CD14-positive monocyte (primary cell): ENCODE measurements around the gene MUS81. TPM values are rescaled to one million over a fixed set of nuclear protein-coding genes. Genes with fewer than 3 reads are reported as not detected.
A peak's percentile ranks its signal among the peaks of the same experiment; 100 is the strongest.

Experiments used
- DNase-seq, 3 donors: peaks; one replicate each; pipeline ENCODE4 v3.0.0-alpha.2; 2011 to 2022
- H2AFZ ChIP-seq: 2 replicates; pipeline ENCODE4 v1.6.0; 2012; ENCODE audit warnings: mild to moderate bottlenecking, low read depth, low read length, inconsistent platforms; ENCODE audit not compliant: insufficient read depth, poor library complexity, severe bottlenecking
- H3K27ac ChIP-seq, 2 donors: 1 replicate in 1 of 2; 2 replicates in 1 of 2; pipeline ENCODE4 v1.5.1; 2012 to 2013; ENCODE audit warnings: low read length in 2 of 2, control low read depth in 1 of 2, inconsistent platforms in 1 of 2, low read depth in 1 of 2, mild to moderate bottlenecking in 1 of 2
- H3K27me3 ChIP-seq, 2 donors: one replicate each; pipeline versions ENCODE4 v1.6.0 to v1.6.1; 2011 to 2013; ENCODE audit warnings: low read length in 2 of 2; ENCODE audit not compliant: control insufficient read depth in 2 of 2, insufficient read depth in 2 of 2
- H3K36me3 ChIP-seq, 2 donors: replicated peaks in 1 of 2; 1 replicate in 1 of 2; 2 replicates in 1 of 2; pipeline versions ENCODE4 v1.5.1 to v1.6.1; 2012 to 2013; ENCODE audit warnings: low read length in 2 of 2, control low read depth in 1 of 2, inconsistent platforms in 1 of 2, mild to moderate bottlenecking in 1 of 2; ENCODE audit not compliant: insufficient read depth in 2 of 2, control insufficient read depth in 1 of 2
- H3K4me1 ChIP-seq, 2 donors: 1 replicate in 1 of 2; 2 replicates in 1 of 2; pipeline versions ENCODE4 v1.5.1 to v1.6.1; 2012 to 2013; ENCODE audit warnings: low read length in 2 of 2, control low read depth in 1 of 2, inconsistent platforms in 1 of 2, mild to moderate bottlenecking in 1 of 2, moderate library complexity in 1 of 2; ENCODE audit not compliant: insufficient read depth in 2 of 2, control insufficient read depth in 1 of 2
- H3K4me2 ChIP-seq: replicated peaks from 2 replicates; pipeline ENCODE3; 2012; ENCODE audit warnings: low read length, moderate library complexity, mild to moderate bottlenecking; ENCODE audit not compliant: poor library complexity, severe bottlenecking; ENCODE audit errors: extremely low read depth
- H3K4me3 ChIP-seq, 3 experiments: fragments of 200-600 bp in 1 of 3; sonication (generic) in 1 of 3; replicated peaks in 1 of 3; 1 replicate in 2 of 3; 2 replicates in 1 of 3; pipeline ENCODE4 v1.5.1; 2011 to 2013; ENCODE audit warnings: low read length in 3 of 3, mild to moderate bottlenecking in 3 of 3, control low read depth in 2 of 3, low read depth in 2 of 3, inconsistent platforms in 1 of 3, moderate library complexity in 1 of 3
- H3K79me2 ChIP-seq: 2 replicates; pipeline ENCODE4 v1.6.0; 2012; ENCODE audit warnings: mild to moderate bottlenecking, control low read depth, inconsistent platforms, low read length, moderate library complexity; ENCODE audit not compliant: insufficient read depth
- H3K9ac ChIP-seq: 2 replicates; pipeline ENCODE4 v1.6.0; 2017; ENCODE audit warnings: low read length, mild to moderate bottlenecking; ENCODE audit not compliant: insufficient read depth, poor library complexity, severe bottlenecking
- H3K9me3 ChIP-seq, 2 donors: replicated peaks in 1 of 2; 1 replicate in 1 of 2; 2 replicates in 1 of 2; pipeline versions ENCODE4 v1.5.1 to v1.6.1; 2012 to 2013; ENCODE audit warnings: low read length in 2 of 2, control low read depth in 1 of 2; ENCODE audit not compliant: control insufficient read depth in 1 of 2, insufficient read depth in 1 of 2
- H4K20me1 ChIP-seq: 2 replicates; pipeline ENCODE4 v1.6.0; 2012; ENCODE audit warnings: mild to moderate bottlenecking, low read length, control low read depth, moderate library complexity; ENCODE audit not compliant: insufficient read depth
- H3K27ac Mint-ChIP-seq, 7 donors: one replicate each; pipeline ENCODE4 v1.8.0; 2020; ENCODE audit warnings: mild to moderate bottlenecking in 7 of 7, mixed read lengths in 7 of 7, moderate library complexity in 6 of 7, inconsistent platforms in 2 of 7
- H3K27me3 Mint-ChIP-seq, 3 donors: one replicate each; pipeline ENCODE4 v1.8.0; 2021 to 2022; ENCODE audit warnings: low read depth in 3 of 3, mild to moderate bottlenecking in 3 of 3, mixed read lengths in 3 of 3, moderate library complexity in 3 of 3, inconsistent platforms in 1 of 3
- H3K36me3 Mint-ChIP-seq, 2 donors: one replicate each; pipeline ENCODE4 v1.8.0; 2020; ENCODE audit warnings: mixed read lengths in 2 of 2, inconsistent platforms in 1 of 2, mild to moderate bottlenecking in 1 of 2
- H3K4me1 Mint-ChIP-seq: one replicate; pipeline ENCODE4 v1.8.0; 2020; ENCODE audit warnings: mild to moderate bottlenecking, mixed read lengths
- H3K4me3 Mint-ChIP-seq, 2 donors: one replicate each; pipeline ENCODE4 v1.8.0; 2020; ENCODE audit warnings: mild to moderate bottlenecking in 2 of 2, mixed read lengths in 2 of 2, moderate library complexity in 1 of 2
- H3K9me3 Mint-ChIP-seq, 7 donors: one replicate each; pipeline ENCODE4 v1.8.0; 2020 to 2022; ENCODE audit warnings: mixed read lengths in 7 of 7, mild to moderate bottlenecking in 6 of 7, moderate library complexity in 6 of 7, inconsistent platforms in 2 of 7
- CTCF ChIP-seq: fragments of 200-600 bp; IDR thresholded peaks from one replicate; pipeline ENCODE4 v1.8.0; 2022; ENCODE audit warnings: antibody characterized with exemption, mild to moderate bottlenecking
- WGBS: methylation state at CpG from one replicate; pipeline ENCODE4 v1.1.5; 2013; ENCODE audit warnings: missing lambda C conversion rate; ENCODE audit not compliant: insufficient coverage; 5-methylcytosine and 5-hydroxymethylcytosine counted together
- intact Hi-C, 2 donors: fragments of 100-400 bp; cut with micrococcal nuclease; formaldehyde crosslinking; loops; one replicate each; pipeline versions ENCODE4 v1.15.0 to v1.15.1; 2023
- polyA plus RNA-seq, 3 donors: library from polyadenylated mRNA; depleted of rRNA in 1 of 3; unstranded in 2 of 3; stranded (reverse) in 1 of 3; fragments of 300-500 nt in 2 of 3; fragments of >200 nt in 1 of 3; fragmentation: Illumina TruSeq in 2 of 3; gene quantifications; 1 replicate in 2 of 3; 2 replicates in 1 of 3; pipeline ENCODE4 v1.2.3, GENCODE V29; 2012 to 2021

MUS81 gene
- polyA plus RNA-seq, 3 donors = 15.0 to 87.5 (median 16.4) TPM

- peaks cover 0 to 5% of the 10 kb centered on the region in 2 donors for H3K36me3 ChIP-seq
- H3K9ac ChIP-seq = peak overlapping the region; percentile 70
- Mint-ChIP-seq H3K27me3 (peaks cover 0 to 1% (median 0%) of the 10 kb centered on the region in 3 donors), H3K9me3 (peaks cover 0 to 2% (median 0%) of the 10 kb centered on the region in 7 donors), H3K4me1 (peaks cover 50% of the 10 kb centered on the region), H3K36me3 (peaks cover 13 to 18% of the 10 kb centered on the region in 2 donors), H3K27ac (peak overlapping the region; percentile 72 to 88 (median 83)), H3K4me3 (peak overlapping the region; percentile 74 to 87)
- H2AFZ ChIP-seq = peak overlapping the region; percentile 92
- DNase-seq = no peak
- no peaks in the 10 kb centered on the region for H3K27me3 ChIP-seq
- H3K4me3 ChIP-seq = peak overlapping the region; percentile 45 to 80 (median 77)
- H3K4me1 ChIP-seq = peaks cover 32 to 39% of the 10 kb centered on the region in 2 donors
- peaks cover 12% of the 10 kb centered on the region for H3K79me2 ChIP-seq
- H4K20me1 ChIP-seq = no peaks in the 10 kb centered on the region
- peak overlapping the region; percentile 84 for H3K4me2 ChIP-seq
- TF ChIP-seq CTCF = no peak
- H3K9me3 ChIP-seq = no peaks in the 10 kb centered on the region
- intact Hi-C loops = loop anchor here (1.0 to 10.0 kb wide), 4 partner anchors 35 to 193 kb away; partner anchors contain the start of gene AP5B1 (in 2 of the 2)
- H3K27ac ChIP-seq = peak overlapping the region; percentile 65 to 84
- 58% methylated on average over 4 of the region's 5 CpGs for WGBS
Observed at GRCh38 chr11:65817312-65817834, 42.9 kb upstream of the MUS81 start.

DNA sequence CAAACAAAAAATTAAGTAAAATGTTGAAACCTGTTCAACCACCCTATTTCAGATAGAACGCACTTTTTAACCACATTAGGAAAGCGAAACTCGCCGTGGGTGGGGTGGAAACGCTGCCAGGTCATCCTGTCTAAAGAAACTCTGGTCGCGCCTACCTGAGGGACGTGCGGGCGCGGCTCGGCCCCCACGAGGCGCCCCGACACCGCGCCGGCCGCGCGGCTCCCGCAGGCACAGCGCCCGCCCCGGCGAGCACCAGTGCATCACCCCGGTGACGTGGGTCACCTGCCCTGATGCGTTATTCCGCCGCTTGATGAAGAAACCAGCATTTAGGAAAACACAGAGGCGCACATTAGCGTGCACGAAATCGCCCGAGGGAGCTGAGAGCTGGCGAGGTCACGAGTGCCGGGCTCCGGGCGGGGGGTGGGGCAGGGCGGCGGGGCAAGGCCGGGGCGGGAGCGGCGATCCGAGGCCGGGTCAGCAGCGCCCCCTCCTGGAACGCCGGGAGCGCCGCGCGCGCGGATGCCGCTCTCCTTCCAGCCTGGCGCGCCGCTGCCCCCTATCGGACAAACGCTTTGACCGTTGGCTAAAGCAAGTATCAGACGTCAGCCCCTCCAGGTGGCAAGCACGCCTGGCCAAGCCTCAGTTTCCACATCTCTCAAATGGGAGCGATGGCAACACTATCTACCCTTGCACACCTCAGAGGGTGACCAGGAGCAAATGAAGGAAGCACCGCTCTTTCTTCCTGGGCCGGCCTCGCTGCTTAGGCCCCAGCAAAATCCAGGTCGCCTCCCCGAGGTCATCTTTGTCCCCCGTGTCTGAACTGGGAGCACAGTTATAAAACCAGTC is 42.2 kb upstream of the MUS81 start:
- peaks cover 32 to 39% of the 10 kb centered on the region in 2 donors for H3K4me1 ChIP-seq
- peak; percentile 100 for TF ChIP-seq CTCF
- H3K27ac Mint-ChIP-seq = peak overlapping the region; percentile 72 to 88 (median 83)
- peak; percentile 87 to 94 (median 88) for DNase-seq
- peaks cover 50% of the 10 kb centered on the region for H3K4me1 Mint-ChIP-seq
- peak overlapping the region; percentile 74 to 87 for H3K4me3 Mint-ChIP-seq
- peak overlapping the region; percentile 45 to 80 (median 77) for H3K4me3 ChIP-seq
- intact Hi-C loops = loop anchor here (1.0 to 10.0 kb wide), 6 partner anchors 36 to 193 kb away; partner anchors contain the start of gene AP5B1 (in 2 of the 2)
- H3K36me3 Mint-ChIP-seq = peaks cover 13 to 18% of the 10 kb centered on the region in 2 donors
- peaks cover 0 to 1% (median 0%) of the 10 kb centered on the region in 3 donors for H3K27me3 Mint-ChIP-seq
- H3K36me3 ChIP-seq = peaks cover 0 to 5% of the 10 kb centered on the region in 2 donors
- H3K9me3 Mint-ChIP-seq = peaks cover 0 to 2% (median 0%) of the 10 kb centered on the region in 7 donors
- H3K27me3 ChIP-seq = no peaks in the 10 kb centered on the region
- no peaks in the 10 kb centered on the region for H4K20me1 ChIP-seq
- H3K4me2 ChIP-seq = peak overlapping the region; percentile 84
- H3K9me3 ChIP-seq = no peaks in the 10 kb centered on the region
- peak overlapping the region; percentile 65 to 84 for H3K27ac ChIP-seq
- H3K79me2 ChIP-seq = peaks cover 12% of the 10 kb centered on the region
- WGBS = 6% methylated on average over 72 of the region's 74 CpGs
- H2AFZ ChIP-seq = peak overlapping the region; percentile 92
- H3K9ac ChIP-seq = peak overlapping the region; percentile 70
